ENCODE results near the gene MCC. TPM values are rescaled to one million over a fixed set of nuclear protein-coding genes. Genes with fewer than 3 reads are reported as not detected.

MCC gene
- total RNA-seq, 1 experiment from 2014 or later: 0.41 TPM

DNA sequence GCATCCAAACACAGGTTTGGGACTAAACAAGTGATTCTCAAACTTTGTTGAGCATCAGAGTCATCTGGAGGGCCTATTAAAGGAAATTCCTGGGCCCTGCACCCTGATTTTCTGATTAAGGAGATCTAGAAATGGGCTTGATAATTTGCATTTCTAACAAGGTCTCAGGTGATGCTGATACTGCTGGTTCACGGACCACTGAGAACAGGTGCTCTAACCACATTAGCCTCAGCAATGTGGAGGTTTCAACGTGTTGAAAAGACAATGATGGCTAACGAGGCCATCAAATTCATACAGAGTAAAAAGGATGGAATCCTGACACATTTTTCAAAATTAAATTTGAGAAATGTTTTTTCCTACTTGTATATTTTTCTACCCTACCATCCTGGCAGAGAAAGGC, 225.6 kb downstream of the MCC start:
- H3K4me1 ChIP-seq (ENCODE audit: control insufficient read depth, insufficient read depth, low read length): no peaks in the 10 kb centered on the region
- H3K36me3 ChIP-seq (ENCODE audit: control insufficient read depth, insufficient read depth, low read length): no peaks in the 10 kb centered on the region
- TF ChIP-seq SIN3A (IDR thresholded peaks at IDR 0.05; ENCODE audit: borderline replicate concordance, insufficient read depth, low read depth, low read length) (no peak), TCF7L2 (IDR thresholded peaks at IDR 0.05; ENCODE audit: low read depth, low read length) (no peak), POLR2AphosphoS5 (IDR thresholded peaks at IDR 0.05; ENCODE audit: low read depth, low read length) (no peak)
- TF ChIP-seq, protein P1, sequence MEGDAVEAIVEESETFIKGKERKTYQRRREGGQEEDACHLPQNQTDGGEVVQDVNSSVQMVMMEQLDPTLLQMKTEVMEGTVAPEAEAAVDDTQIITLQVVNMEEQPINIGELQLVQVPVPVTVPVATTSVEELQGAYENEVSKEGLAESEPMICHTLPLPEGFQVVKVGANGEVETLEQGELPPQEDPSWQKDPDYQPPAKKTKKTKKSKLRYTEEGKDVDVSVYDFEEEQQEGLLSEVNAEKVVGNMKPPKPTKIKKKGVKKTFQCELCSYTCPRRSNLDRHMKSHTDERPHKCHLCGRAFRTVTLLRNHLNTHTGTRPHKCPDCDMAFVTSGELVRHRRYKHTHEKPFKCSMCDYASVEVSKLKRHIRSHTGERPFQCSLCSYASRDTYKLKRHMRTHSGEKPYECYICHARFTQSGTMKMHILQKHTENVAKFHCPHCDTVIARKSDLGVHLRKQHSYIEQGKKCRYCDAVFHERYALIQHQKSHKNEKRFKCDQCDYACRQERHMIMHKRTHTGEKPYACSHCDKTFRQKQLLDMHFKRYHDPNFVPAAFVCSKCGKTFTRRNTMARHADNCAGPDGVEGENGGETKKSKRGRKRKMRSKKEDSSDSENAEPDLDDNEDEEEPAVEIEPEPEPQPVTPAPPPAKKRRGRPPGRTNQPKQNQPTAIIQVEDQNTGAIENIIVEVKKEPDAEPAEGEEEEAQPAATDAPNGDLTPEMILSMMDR (IDR thresholded peaks at IDR 0.05): no peak
- TF ChIP-seq, protein P2, sequence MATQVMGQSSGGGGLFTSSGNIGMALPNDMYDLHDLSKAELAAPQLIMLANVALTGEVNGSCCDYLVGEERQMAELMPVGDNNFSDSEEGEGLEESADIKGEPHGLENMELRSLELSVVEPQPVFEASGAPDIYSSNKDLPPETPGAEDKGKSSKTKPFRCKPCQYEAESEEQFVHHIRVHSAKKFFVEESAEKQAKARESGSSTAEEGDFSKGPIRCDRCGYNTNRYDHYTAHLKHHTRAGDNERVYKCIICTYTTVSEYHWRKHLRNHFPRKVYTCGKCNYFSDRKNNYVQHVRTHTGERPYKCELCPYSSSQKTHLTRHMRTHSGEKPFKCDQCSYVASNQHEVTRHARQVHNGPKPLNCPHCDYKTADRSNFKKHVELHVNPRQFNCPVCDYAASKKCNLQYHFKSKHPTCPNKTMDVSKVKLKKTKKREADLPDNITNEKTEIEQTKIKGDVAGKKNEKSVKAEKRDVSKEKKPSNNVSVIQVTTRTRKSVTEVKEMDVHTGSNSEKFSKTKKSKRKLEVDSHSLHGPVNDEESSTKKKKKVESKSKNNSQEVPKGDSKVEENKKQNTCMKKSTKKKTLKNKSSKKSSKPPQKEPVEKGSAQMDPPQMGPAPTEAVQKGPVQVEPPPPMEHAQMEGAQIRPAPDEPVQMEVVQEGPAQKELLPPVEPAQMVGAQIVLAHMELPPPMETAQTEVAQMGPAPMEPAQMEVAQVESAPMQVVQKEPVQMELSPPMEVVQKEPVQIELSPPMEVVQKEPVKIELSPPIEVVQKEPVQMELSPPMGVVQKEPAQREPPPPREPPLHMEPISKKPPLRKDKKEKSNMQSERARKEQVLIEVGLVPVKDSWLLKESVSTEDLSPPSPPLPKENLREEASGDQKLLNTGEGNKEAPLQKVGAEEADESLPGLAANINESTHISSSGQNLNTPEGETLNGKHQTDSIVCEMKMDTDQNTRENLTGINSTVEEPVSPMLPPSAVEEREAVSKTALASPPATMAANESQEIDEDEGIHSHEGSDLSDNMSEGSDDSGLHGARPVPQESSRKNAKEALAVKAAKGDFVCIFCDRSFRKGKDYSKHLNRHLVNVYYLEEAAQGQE (IDR thresholded peaks at IDR 0.05; ENCODE audit: insufficient read depth in 1 of 2, low read depth in 2 of 2, low read length in 1 of 2): no peak
- intact Hi-C loops (cut with micrococcal nuclease; ENCODE audit: unreplicated experiment) (no loop called here), in situ Hi-C loops (cut with HindIII; ENCODE audit: low pct_unique_long_range_greater_than_20kb, low sequenced_read_pairs) (no loop called here)
- no peak overlapping the region for H3K27ac ChIP-seq (ENCODE audit: low read length)
- DNase-seq (ENCODE audit: low read depth, low spot score) (no peak), ATAC-seq (no peak)
- H3K9me3 ChIP-seq (ENCODE audit: control insufficient read depth, insufficient read depth, low read depth, low read length): no peaks in the 10 kb centered on the region
- H3K4me3 ChIP-seq (ENCODE audit: low read depth in 2 of 2, low read length in 2 of 2): no peak overlapping the region
- POLR2A ChIA-PET: no interaction called here
- CTCF ChIA-PET: interaction anchor here (0.7 kb wide), 1 partner anchor 552 kb away, joined by 3 read pairs; no protein-coding TSS in a partner anchor
- BruUV-seq (replicated peaks): no TSS peak
- no peaks in the 10 kb centered on the region for H3K27me3 ChIP-seq (ENCODE audit: control insufficient read depth, insufficient read depth, low read length)

DNA sequence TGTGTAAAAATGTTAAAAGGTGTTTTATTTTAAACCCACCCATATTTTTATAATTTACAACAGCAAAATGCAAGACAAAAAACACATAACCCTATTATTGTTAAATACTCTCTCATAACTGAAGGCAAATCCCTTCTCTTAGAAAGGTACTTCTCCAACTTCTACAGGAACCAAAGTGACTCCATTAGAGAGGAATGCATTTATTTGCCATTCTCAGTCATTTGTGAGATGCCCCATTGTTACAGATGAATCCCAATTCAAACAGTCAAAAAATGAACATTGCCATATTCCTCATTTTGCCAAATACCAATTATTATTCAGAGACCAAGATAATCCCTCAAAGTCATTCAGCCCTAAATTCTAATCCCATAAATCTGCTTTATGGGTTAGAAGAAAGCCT, 229.2 kb downstream of the MCC start:
- Histone ChIP-seq H3K4me3 (ENCODE audit: low read depth in 2 of 2, low read length in 2 of 2) (no peak overlapping the region), H3K4me1 (ENCODE audit: control insufficient read depth, insufficient read depth, low read length) (no peaks in the 10 kb centered on the region), H3K36me3 (ENCODE audit: control insufficient read depth, insufficient read depth, low read length) (no peaks in the 10 kb centered on the region), H3K27ac (ENCODE audit: low read length) (no peak overlapping the region), H3K27me3 (ENCODE audit: control insufficient read depth, insufficient read depth, low read length) (peaks cover 8% of the 10 kb centered on the region; the same call in 1 of the 2 replicates), H3K9me3 (ENCODE audit: control insufficient read depth, insufficient read depth, low read depth, low read length) (no peaks in the 10 kb centered on the region)
- intact Hi-C loops (cut with micrococcal nuclease; ENCODE audit: unreplicated experiment): no loop called here
- no peak for ATAC-seq
- ChIA-PET CTCF (no interaction called here), POLR2A (no interaction called here)
- TF ChIP-seq SIN3A (IDR thresholded peaks at IDR 0.05; ENCODE audit: borderline replicate concordance, insufficient read depth, low read depth, low read length) (no peak), TCF7L2 (IDR thresholded peaks at IDR 0.05; ENCODE audit: low read depth, low read length) (no peak), POLR2AphosphoS5 (IDR thresholded peaks at IDR 0.05; ENCODE audit: low read depth, low read length) (no peak)
- TF ChIP-seq, protein P1 (IDR thresholded peaks at IDR 0.05): no peak
- TF ChIP-seq, protein P2 (IDR thresholded peaks at IDR 0.05; ENCODE audit: insufficient read depth in 1 of 2, low read depth in 2 of 2, low read length in 1 of 2): no peak
- BruUV-seq (replicated peaks): no TSS peak
- no peak for DNase-seq (ENCODE audit: low read depth, low spot score)
- in situ Hi-C loops (cut with HindIII; ENCODE audit: low pct_unique_long_range_greater_than_20kb, low sequenced_read_pairs): no loop called here

Measured in Panc1 (cell line).